Hepatocyte (in vitro differentiated cells): ENCODE data around the gene FAM9B.

Experiments used
- EZH2phosphoT487 ChIP-seq: fragments of 200-600 bp; sonication (generic); IDR thresholded peaks from one replicate; pipeline ENCODE4 v1.6.1; 2018; ENCODE audit warnings: antibody characterized with exemption, mild to moderate bottlenecking, low read depth, moderate library complexity; ENCODE audit not compliant: unreplicated experiment, severe bottlenecking
- TF ChIP-seq, protein P1 (sequence below): fragments of 200-600 bp; sonication (generic); IDR thresholded peaks from 2 replicates; pipeline ENCODE4 v1.5.1; 2016; ENCODE audit warnings: antibody characterized with exemption, mild to moderate bottlenecking; ENCODE audit not compliant: poor library complexity

DNA sequence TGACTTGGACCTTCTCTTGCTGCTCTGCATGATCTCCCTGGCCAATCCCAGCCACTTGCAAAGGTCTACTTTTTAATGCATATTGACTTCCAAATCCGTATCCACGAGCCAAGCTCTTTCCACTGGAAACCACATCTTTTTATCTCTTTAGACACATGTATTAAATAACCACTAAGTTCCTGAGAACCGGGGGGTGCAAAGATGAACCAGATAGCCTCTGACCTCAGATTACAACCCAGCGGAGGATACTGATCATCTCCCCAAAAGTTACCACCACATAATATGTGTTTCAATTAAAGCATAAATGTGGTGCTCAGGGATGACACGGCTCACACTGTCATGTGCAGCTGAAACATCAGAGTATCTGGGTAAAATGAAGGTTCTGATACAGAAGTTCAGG lies 40.4 kb upstream of the FAM9B start:
- TF ChIP-seq, protein P1, sequence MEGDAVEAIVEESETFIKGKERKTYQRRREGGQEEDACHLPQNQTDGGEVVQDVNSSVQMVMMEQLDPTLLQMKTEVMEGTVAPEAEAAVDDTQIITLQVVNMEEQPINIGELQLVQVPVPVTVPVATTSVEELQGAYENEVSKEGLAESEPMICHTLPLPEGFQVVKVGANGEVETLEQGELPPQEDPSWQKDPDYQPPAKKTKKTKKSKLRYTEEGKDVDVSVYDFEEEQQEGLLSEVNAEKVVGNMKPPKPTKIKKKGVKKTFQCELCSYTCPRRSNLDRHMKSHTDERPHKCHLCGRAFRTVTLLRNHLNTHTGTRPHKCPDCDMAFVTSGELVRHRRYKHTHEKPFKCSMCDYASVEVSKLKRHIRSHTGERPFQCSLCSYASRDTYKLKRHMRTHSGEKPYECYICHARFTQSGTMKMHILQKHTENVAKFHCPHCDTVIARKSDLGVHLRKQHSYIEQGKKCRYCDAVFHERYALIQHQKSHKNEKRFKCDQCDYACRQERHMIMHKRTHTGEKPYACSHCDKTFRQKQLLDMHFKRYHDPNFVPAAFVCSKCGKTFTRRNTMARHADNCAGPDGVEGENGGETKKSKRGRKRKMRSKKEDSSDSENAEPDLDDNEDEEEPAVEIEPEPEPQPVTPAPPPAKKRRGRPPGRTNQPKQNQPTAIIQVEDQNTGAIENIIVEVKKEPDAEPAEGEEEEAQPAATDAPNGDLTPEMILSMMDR, result no peak
- TF ChIP-seq EZH2phosphoT487, result no peak
